GM23338 (cell line): ENCODE data around the gene LOC101059915.

Source experiments
- ATAC-seq: fragments of 200-7000 bp; cut with Tn5 transposase; 3 replicates; pipeline ENCODE4 v1.9.1; 2020
- DNase-seq: peaks from one replicate; pipeline ENCODE4 v3.0.0-alpha.2; 2015; ENCODE audit warnings: low spot score
- H2AFZ ChIP-seq: fragments of 200-600 bp; sonication (generic); 2 replicates; pipeline ENCODE4 v1.8.0; 2016; ENCODE audit warnings: antibody characterized with exemption, mild to moderate bottlenecking, moderate library complexity
- H3F3A ChIP-seq: fragments of 200-600 bp; sonication (generic); replicated peaks from 2 replicates; pipeline ENCODE4 v1.8.0; 2017; ENCODE audit warnings: antibody characterized with exemption, mixed run types, low read depth
- H3K27ac ChIP-seq: fragments of 200-600 bp; sonication (generic); 2 replicates; pipeline ENCODE4 v1.6.1; 2016; ENCODE audit warnings: low read depth
- H3K27me3 ChIP-seq: fragments of 200-600 bp; sonication (generic); 2 replicates; pipeline ENCODE4 v1.8.0; 2016; ENCODE audit warnings: mild to moderate bottlenecking, mixed run types, moderate library complexity; ENCODE audit not compliant: insufficient read depth
- H3K36me3 ChIP-seq: fragments of 200-600 bp; sonication (generic); 2 replicates; pipeline ENCODE4 v1.8.0; 2016; ENCODE audit warnings: mild to moderate bottlenecking; ENCODE audit not compliant: insufficient read depth
- H3K4me1 ChIP-seq: fragments of 200-600 bp; sonication (generic); 2 replicates; pipeline ENCODE4 v1.8.0; 2016; ENCODE audit warnings: mild to moderate bottlenecking, moderate library complexity; ENCODE audit not compliant: insufficient read depth
- H3K4me2 ChIP-seq: fragments of 200-600 bp; sonication (generic); 2 replicates; pipeline ENCODE4 v1.7.1; 2017; ENCODE audit warnings: mixed run types
- H3K4me3 ChIP-seq: fragments of 200-600 bp; sonication (generic); 2 replicates; pipeline ENCODE4 v1.6.1; 2016; ENCODE audit warnings: mixed run types
- H3K79me2 ChIP-seq: fragments of 200-600 bp; sonication (generic); replicated peaks from 2 replicates; pipeline ENCODE4 v1.8.0; 2017; ENCODE audit warnings: mild to moderate bottlenecking; ENCODE audit not compliant: insufficient read depth
- H3K9me2 ChIP-seq: fragments of 200-600 bp; sonication (generic); 2 replicates; pipeline ENCODE4 v1.8.0; 2017; ENCODE audit not compliant: insufficient read depth
- H4K20me1 ChIP-seq: fragments of 200-600 bp; sonication (generic); replicated peaks from 2 replicates; pipeline ENCODE4 v1.8.0; 2017; ENCODE audit warnings: mild to moderate bottlenecking; ENCODE audit not compliant: insufficient read depth
- H3K27ac Mint-ChIP-seq: 2 replicates; pipeline ENCODE4 v1.8.0; 2020; ENCODE audit warnings: inconsistent platforms, mild to moderate bottlenecking, moderate library complexity, mixed read lengths
- H3K27me3 Mint-ChIP-seq: 3 replicates; pipeline ENCODE4 v1.8.0; 2022; ENCODE audit warnings: low read depth, mild to moderate bottlenecking, moderate library complexity, mixed read lengths, inconsistent platforms; ENCODE audit not compliant: insufficient read depth, poor library complexity
- H3K36me3 Mint-ChIP-seq: 3 replicates; pipeline ENCODE4 v1.8.0; 2021; ENCODE audit warnings: low read depth, mild to moderate bottlenecking, inconsistent platforms, moderate library complexity, mixed read lengths
- H3K4me1 Mint-ChIP-seq: 3 replicates; pipeline ENCODE4 v1.8.0; 2020; ENCODE audit warnings: mild to moderate bottlenecking, inconsistent platforms, mixed read lengths
- H3K4me3 Mint-ChIP-seq: 3 replicates; pipeline ENCODE4 v1.8.0; 2021; ENCODE audit warnings: moderate library complexity, mild to moderate bottlenecking, inconsistent platforms, mixed read lengths
- H3K9me3 Mint-ChIP-seq: 3 replicates; pipeline ENCODE4 v1.8.0; 2020; ENCODE audit warnings: moderate library complexity, mild to moderate bottlenecking, inconsistent platforms, mixed read lengths
- CREB1 ChIP-seq: fragments of 250-450 bp; sonication (Bioruptor Pico); IDR thresholded peaks from 2 replicates; pipeline ENCODE4 v1.5.0; 2020; ENCODE audit warnings: low read depth, mild to moderate bottlenecking, moderate library complexity
- CTCF ChIP-seq, 2 experiments: fragments of 200-600 bp in 1 of 2; sonication (generic) in 1 of 2; conservative IDR thresholded peaks; 2 replicates each; pipeline versions ENCODE4 v1.5.1 to v1.6.1; 2016 to 2017; ENCODE audit warnings: antibody characterized with exemption in 2 of 2, low read depth in 2 of 2, mild to moderate bottlenecking in 2 of 2, moderate library complexity in 1 of 2
- ETS1 ChIP-seq: IDR thresholded peaks from 2 replicates; pipeline ENCODE4 v1.6.1; 2016; ENCODE audit warnings: antibody characterized with exemption
- EZH2 ChIP-seq: fragments of 200-600 bp; sonication (generic); IDR thresholded peaks from one replicate; pipeline ENCODE4 v1.8.0; 2017; ENCODE audit warnings: antibody characterized with exemption, mild to moderate bottlenecking, low read depth; ENCODE audit not compliant: unreplicated experiment
- EZH2phosphoT487 ChIP-seq: fragments of 200-600 bp; sonication (generic); IDR thresholded peaks from one replicate; pipeline ENCODE4 v1.8.1; 2018; ENCODE audit warnings: antibody characterized with exemption; ENCODE audit not compliant: unreplicated experiment
- JUNB ChIP-seq: IDR thresholded peaks from one replicate; pipeline ENCODE4 v1.6.1; 2016; ENCODE audit warnings: antibody characterized with exemption; ENCODE audit not compliant: unreplicated experiment
- NANOG ChIP-seq: IDR thresholded peaks from 2 replicates; pipeline ENCODE4 v1.6.1; 2016; ENCODE audit warnings: antibody characterized with exemption, borderline replicate concordance
- POLR2AphosphoS5 ChIP-seq: IDR thresholded peaks from 2 replicates; pipeline ENCODE4 v1.6.1; 2016; ENCODE audit warnings: antibody characterized with exemption, low read depth
- REST ChIP-seq: IDR thresholded peaks from one replicate; pipeline ENCODE4 v1.6.1; 2018; ENCODE audit warnings: antibody characterized with exemption; ENCODE audit not compliant: unreplicated experiment
- STAT1 ChIP-seq: IDR thresholded peaks from one replicate; pipeline ENCODE4 v1.6.1; 2016; ENCODE audit warnings: antibody characterized with exemption; ENCODE audit not compliant: unreplicated experiment
- ZNF114 ChIP-seq: fragments of 250-450 bp; sonication (Bioruptor Pico); IDR thresholded peaks from 2 replicates; pipeline ENCODE4 v1.5.0; 2020; ENCODE audit warnings: mild to moderate bottlenecking, moderate library complexity
- ZNF331 ChIP-seq: fragments of 250-450 bp; sonication (Bioruptor Pico); IDR thresholded peaks from 2 replicates; pipeline ENCODE4 v1.5.0; 2020; ENCODE audit warnings: low read depth, mild to moderate bottlenecking, moderate library complexity
- ZNF462 ChIP-seq: fragments of 250-450 bp; sonication (Bioruptor Pico); IDR thresholded peaks from 2 replicates; pipeline ENCODE4 v1.5.0; 2020; ENCODE audit warnings: mild to moderate bottlenecking, moderate library complexity

LOC101059915 gene

GRCh38 chrX:71667328-71668247, at the start of gene LOC101059915:
Gene LOC101059915 (plus strand): TSS chrX:71667546.
- no peaks in the 10 kb centered on the region; the same call in 2 of the 3 replicates for H3K36me3 Mint-ChIP-seq
- TF ChIP-seq EZH2 = no peak
- no peak for TF ChIP-seq STAT1
- TF ChIP-seq ZNF114 (CRISPR knock-in tag) = no peak
- no peak for TF ChIP-seq ETS1
- TF ChIP-seq POLR2AphosphoS5 = no peak
- no peak for TF ChIP-seq NANOG
- no peak for TF ChIP-seq EZH2phosphoT487
- TF ChIP-seq ZNF462 (CRISPR knock-in tag) = no peak
- TF ChIP-seq CTCF (conservative IDR thresholded peaks at IDR 0.05; ENCODE audit: low read depth in 2 of 2) = no peak
- TF ChIP-seq REST = no peak
- TF ChIP-seq JUNB = no peak
- no peak for TF ChIP-seq ZNF331 (CRISPR knock-in tag)
- no peak for TF ChIP-seq CREB1 (CRISPR knock-in tag)
- no peaks in the 10 kb centered on the region for H3K36me3 ChIP-seq
- no peaks in the 10 kb centered on the region for H3K79me2 ChIP-seq
- no peaks in the 10 kb centered on the region for H4K20me1 ChIP-seq
- H3K9me2 ChIP-seq = no peaks in the 10 kb centered on the region
- no peak within 1 kb of the TSS for H2AFZ ChIP-seq
- peaks cover 6% of the 10 kb centered on the region for H3K27me3 Mint-ChIP-seq
- H3K27me3 ChIP-seq = no peaks in the 10 kb centered on the region
- no peaks in the 10 kb centered on the region; the same call in 2 of the 3 replicates for H3K4me1 Mint-ChIP-seq
- no peak within 1 kb of the TSS for H3K27ac Mint-ChIP-seq
- no peaks in the 10 kb centered on the region for H3K4me1 ChIP-seq
- H3K27ac ChIP-seq = no peak within 1 kb of the TSS
- no peak within 1 kb of the TSS for H3K4me2 ChIP-seq
- no peaks in the 10 kb centered on the region for H3K9me3 Mint-ChIP-seq
- no peak within 1 kb of the TSS for H3K4me3 ChIP-seq
- ATAC-seq = no peak
- no peaks in the 10 kb centered on the region for H3F3A ChIP-seq
- DNase-seq = no peak
- H3K4me3 Mint-ChIP-seq = no peak within 1 kb of the TSS
